Measurements from ENCODE around the gene ECM2. TPM values are rescaled to one million over a fixed set of nuclear protein-coding genes. Genes with fewer than 3 reads are reported as not detected.

ECM2 gene
- total RNA-seq, 1 experiment from 2014 or later: not detected

DNA sequence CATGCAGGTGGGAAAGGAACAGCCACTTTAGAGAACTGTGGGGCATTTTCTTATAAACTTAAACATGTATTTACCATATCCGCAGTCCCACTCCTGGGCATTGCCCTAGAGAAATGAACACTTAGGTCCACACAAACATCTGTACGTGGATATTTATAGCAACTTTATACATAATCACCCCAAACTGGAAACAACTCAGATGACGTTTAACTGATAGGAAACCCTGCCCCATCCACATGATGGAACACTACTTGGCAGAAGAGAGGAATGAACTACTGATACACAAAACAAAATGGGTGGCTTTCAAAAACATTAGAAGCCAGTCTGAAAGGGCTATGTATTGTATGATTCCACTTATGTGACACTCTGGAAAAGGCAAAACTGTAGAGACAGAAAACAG lies 22.4 kb downstream of the ECM2 start:
- intact Hi-C loops (cut with micrococcal nuclease): no loop called here
- DNase-seq (no peak), ATAC-seq (no peak)
- Histone ChIP-seq H3K9me2 (replicated peaks; ENCODE audit: low read length) (no peaks in the 10 kb centered on the region), H3K4me2 (ENCODE audit: low read length) (no peak overlapping the region), H3K79me2 (ENCODE audit: low read length) (no peaks in the 10 kb centered on the region), H3K4me3 (ENCODE audit: low read length) (no peak overlapping the region), H3K27ac (ENCODE audit: low read length) (no peak overlapping the region), H3K4me1 (ENCODE audit: insufficient read depth, low read length) (no peaks in the 10 kb centered on the region), H4K20me1 (ENCODE audit: low read length) (no peaks in the 10 kb centered on the region), H3F3A (ENCODE audit: low read length, unreplicated experiment) (no peaks in the 10 kb centered on the region), H3K9me3 (ENCODE audit: low read length) (no peaks in the 10 kb centered on the region), H3K27me3 (ENCODE audit: low read length) (no peaks in the 10 kb centered on the region), H3K9ac (ENCODE audit: low read length) (no peak overlapping the region), H3K36me3 (ENCODE audit: low read depth, low read length) (no peaks in the 10 kb centered on the region), H2AFZ (ENCODE audit: low read length) (no peak overlapping the region)
- BruUV-seq (replicated peaks): no TSS peak
- ChIA-PET CTCF (no interaction called here), POLR2A (ENCODE audit: unreplicated experiment) (no interaction called here)
- TF ChIP-seq, protein P1, sequence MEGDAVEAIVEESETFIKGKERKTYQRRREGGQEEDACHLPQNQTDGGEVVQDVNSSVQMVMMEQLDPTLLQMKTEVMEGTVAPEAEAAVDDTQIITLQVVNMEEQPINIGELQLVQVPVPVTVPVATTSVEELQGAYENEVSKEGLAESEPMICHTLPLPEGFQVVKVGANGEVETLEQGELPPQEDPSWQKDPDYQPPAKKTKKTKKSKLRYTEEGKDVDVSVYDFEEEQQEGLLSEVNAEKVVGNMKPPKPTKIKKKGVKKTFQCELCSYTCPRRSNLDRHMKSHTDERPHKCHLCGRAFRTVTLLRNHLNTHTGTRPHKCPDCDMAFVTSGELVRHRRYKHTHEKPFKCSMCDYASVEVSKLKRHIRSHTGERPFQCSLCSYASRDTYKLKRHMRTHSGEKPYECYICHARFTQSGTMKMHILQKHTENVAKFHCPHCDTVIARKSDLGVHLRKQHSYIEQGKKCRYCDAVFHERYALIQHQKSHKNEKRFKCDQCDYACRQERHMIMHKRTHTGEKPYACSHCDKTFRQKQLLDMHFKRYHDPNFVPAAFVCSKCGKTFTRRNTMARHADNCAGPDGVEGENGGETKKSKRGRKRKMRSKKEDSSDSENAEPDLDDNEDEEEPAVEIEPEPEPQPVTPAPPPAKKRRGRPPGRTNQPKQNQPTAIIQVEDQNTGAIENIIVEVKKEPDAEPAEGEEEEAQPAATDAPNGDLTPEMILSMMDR (conservative IDR thresholded peaks at IDR 0.05; ENCODE audit: low read depth, low read length): no peak
- TF ChIP-seq EZH2phosphoT487 (IDR thresholded peaks at IDR 0.05; ENCODE audit: borderline replicate concordance, low read length) (no peak), EZH2 (IDR thresholded peaks at IDR 0.05; ENCODE audit: low read length, unreplicated experiment) (no peak)

DNA sequence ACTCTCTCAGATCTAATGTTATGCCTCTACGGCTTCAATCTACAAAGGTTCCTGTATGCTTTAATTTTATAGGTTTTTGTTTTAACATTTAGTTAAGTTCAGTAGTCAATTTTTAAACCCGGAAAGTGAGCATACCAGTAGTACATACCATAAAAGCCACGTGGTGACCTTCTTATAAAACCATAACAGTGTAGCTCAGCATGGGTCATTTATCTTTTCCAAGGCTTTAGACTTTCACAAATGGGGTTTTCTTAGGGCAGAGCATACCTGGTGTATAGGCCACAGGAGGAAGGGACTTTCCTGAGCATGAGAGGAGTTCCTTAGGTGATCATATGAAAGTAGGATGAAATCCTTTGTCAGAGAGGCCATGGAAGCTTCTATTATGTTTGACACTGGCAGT lies 23.2 kb downstream of the ECM2 start:
- TF ChIP-seq EZH2 (IDR thresholded peaks at IDR 0.05; ENCODE audit: low read length, unreplicated experiment): no peak
- TF ChIP-seq EZH2phosphoT487 (IDR thresholded peaks at IDR 0.05; ENCODE audit: borderline replicate concordance, low read length): no peak
- TF ChIP-seq, protein P1 (conservative IDR thresholded peaks at IDR 0.05; ENCODE audit: low read depth, low read length): no peak
- no peaks in the 10 kb centered on the region for H3K9me3 ChIP-seq (ENCODE audit: low read length)
- H3K4me3 ChIP-seq (ENCODE audit: low read length): no peak overlapping the region
- no peak for ATAC-seq
- H3K9me2 ChIP-seq (replicated peaks; ENCODE audit: low read length): no peaks in the 10 kb centered on the region
- no peaks in the 10 kb centered on the region for H4K20me1 ChIP-seq (ENCODE audit: low read length)
- DNase-seq: no peak
- no peaks in the 10 kb centered on the region for H3K27me3 ChIP-seq (ENCODE audit: low read length)
- H3K4me2 ChIP-seq (ENCODE audit: low read length): no peak overlapping the region
- H3K4me1 ChIP-seq (ENCODE audit: insufficient read depth, low read length): no peaks in the 10 kb centered on the region
- ChIA-PET CTCF (no interaction called here), POLR2A (ENCODE audit: unreplicated experiment) (no interaction called here)
- H3K9ac ChIP-seq (ENCODE audit: low read length): no peak overlapping the region
- intact Hi-C loops (cut with micrococcal nuclease): no loop called here
- H3F3A ChIP-seq (ENCODE audit: low read length, unreplicated experiment): no peaks in the 10 kb centered on the region
- BruUV-seq (replicated peaks): no TSS peak
- H3K27ac ChIP-seq (ENCODE audit: low read length): no peak overlapping the region
- H2AFZ ChIP-seq (ENCODE audit: low read length): no peak overlapping the region
- H3K36me3 ChIP-seq (ENCODE audit: low read depth, low read length): no peaks in the 10 kb centered on the region
- H3K79me2 ChIP-seq (ENCODE audit: low read length): no peaks in the 10 kb centered on the region

DNA sequence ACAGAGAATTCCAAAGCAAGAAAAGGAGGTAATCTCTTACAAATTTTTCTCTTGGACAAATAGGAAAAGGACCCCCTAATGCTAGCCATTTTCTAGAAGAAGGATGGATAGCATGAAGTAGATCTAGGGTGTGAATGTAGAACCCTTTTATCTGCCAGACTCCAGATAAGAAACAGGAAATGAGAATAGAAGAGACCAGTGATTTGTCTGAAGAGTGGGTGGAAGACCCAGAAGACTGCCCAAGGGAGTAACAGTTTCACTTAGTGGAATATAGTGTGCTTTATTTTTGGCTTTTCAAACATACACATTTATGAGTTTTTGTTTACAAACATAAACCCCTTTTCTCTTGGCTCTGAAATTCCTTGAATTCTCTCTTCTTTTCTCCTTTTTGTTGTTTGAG lies 25.0 kb downstream of the ECM2 start:
- H3K9ac ChIP-seq (ENCODE audit: low read length): no peak overlapping the region
- BruUV-seq (replicated peaks): no TSS peak
- H2AFZ ChIP-seq (ENCODE audit: low read length): no peak overlapping the region
- TF ChIP-seq EZH2phosphoT487 (IDR thresholded peaks at IDR 0.05; ENCODE audit: borderline replicate concordance, low read length) (no peak), EZH2 (IDR thresholded peaks at IDR 0.05; ENCODE audit: low read length, unreplicated experiment) (no peak)
- TF ChIP-seq, protein P1 (conservative IDR thresholded peaks at IDR 0.05; ENCODE audit: low read depth, low read length): no peak
- no peaks in the 10 kb centered on the region for H3K36me3 ChIP-seq (ENCODE audit: low read depth, low read length)
- ChIA-PET CTCF (no interaction called here), POLR2A (ENCODE audit: unreplicated experiment) (no interaction called here)
- H3F3A ChIP-seq (ENCODE audit: low read length, unreplicated experiment): no peaks in the 10 kb centered on the region
- H3K27ac ChIP-seq (ENCODE audit: low read length): no peak overlapping the region
- ATAC-seq (no peak), DNase-seq (no peak)
- no peaks in the 10 kb centered on the region for H4K20me1 ChIP-seq (ENCODE audit: low read length)
- H3K4me1 ChIP-seq (ENCODE audit: insufficient read depth, low read length): peaks cover 17% of the 10 kb centered on the region
- intact Hi-C loops (cut with micrococcal nuclease): no loop called here
- no peaks in the 10 kb centered on the region for H3K27me3 ChIP-seq (ENCODE audit: low read length)
- no peaks in the 10 kb centered on the region for H3K79me2 ChIP-seq (ENCODE audit: low read length)
- H3K4me2 ChIP-seq (ENCODE audit: low read length): no peak overlapping the region
- no peak overlapping the region for H3K4me3 ChIP-seq (ENCODE audit: low read length)
- no peaks in the 10 kb centered on the region for H3K9me3 ChIP-seq (ENCODE audit: low read length)
- H3K9me2 ChIP-seq (replicated peaks; ENCODE audit: low read length): no peaks in the 10 kb centered on the region
